Stimulated activated CD4-positive, alpha-beta T cell treated with anti-CD3 and anti-CD28 coated beads, Interleukin-2, amount 100 ng/mL, for 4 hours (primary cell): ENCODE results near the gene DUSP10.

ENCODE experiments used
- DNase-seq: peaks from one replicate; pipeline ENCODE4 v3.0.0-alpha.2; 2020; ENCODE audit warnings: low read depth

Gene DUSP10

DNA sequence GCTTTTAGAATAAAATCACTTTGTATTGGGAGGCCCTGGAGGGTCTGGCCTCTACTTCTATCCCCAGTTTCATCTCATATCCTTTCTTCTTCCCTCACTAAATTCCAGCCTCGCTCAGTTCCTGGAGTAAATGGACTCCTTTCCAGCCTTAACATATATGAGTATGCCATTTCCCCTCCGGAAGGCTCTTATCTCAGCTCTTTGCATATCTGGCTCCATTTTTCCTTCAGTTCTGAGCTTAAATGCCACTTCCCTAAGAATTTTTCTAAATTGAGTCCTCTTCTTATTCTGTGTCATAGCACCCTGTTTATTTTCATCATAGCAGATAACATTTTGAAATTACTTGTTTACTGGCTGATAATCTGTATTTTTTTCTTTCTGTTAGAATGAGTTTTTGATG lies 20.2 kb upstream of the DUSP10 start:
- no peak for DNase-seq

DNA sequence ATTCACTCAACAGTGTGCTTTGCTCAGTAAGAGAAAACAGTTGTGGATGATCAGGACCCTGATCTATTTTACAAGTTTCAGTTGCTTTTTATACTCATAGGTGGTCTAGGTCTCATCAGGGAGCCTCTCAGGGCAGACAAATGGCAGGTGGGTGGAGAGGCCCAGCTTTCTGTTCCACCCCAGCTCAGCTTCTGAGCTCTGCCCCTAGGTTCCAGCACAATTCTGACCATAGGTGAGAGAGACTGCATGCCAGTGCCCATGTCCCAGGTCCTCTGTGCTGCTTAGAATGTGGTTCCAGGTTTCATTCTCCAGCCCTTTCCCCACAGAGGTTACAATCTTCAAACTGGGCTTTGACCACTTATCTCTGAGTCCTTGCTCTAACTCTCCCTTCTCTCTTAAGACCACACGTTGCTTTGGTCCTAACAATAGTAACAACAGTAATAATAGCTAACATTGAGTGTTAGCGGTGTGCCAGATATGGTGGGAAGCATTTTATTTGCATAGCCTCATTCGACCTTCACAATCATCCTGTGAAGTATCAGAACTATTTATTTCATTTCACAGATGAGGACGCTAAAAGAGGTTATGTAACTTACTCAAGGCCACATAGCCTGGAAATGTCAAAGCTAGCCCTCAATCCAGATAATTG lies 19.6 kb upstream of the DUSP10 start:
- no peak for DNase-seq

DNA sequence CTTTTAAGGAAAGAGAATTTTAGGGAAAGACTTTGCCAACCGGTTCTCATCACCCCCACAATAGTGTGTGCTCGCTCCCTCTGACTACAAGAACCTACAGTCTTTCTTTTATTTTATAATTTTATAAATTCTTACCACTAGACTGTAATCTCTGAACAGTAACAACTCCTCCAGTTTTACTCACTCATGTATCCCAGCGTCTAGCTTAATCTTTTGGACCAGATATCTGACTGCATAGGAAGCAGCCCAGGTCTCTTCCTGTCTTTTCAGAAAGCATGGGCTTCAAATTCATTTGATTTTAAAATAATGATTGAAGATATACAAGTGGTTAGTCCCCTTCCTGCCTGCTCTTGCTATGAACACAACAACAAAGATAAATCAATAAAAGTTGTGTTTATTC lies 19.0 kb upstream of the DUSP10 start:
- no peak for DNase-seq

DNA sequence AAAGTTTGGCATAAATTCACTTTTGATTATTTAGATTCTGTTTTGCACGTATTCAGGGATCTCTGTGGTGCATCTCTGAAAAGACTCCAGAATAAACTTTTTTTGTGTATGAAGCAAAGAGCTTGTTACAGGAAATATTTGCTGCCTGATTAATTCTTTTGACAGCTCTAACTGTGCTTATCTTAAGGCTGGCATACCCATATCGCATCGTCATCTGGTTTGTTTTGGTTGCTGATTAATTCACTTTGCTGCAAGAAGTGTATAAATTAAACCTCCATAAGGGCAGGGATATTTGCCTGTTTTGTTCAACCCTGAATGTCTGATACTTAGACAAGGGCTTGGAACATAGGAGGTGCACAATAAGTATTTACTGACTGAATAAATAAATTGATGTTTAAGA lies 17.5 kb upstream of the DUSP10 start:
- DNase-seq: no peak

DNA sequence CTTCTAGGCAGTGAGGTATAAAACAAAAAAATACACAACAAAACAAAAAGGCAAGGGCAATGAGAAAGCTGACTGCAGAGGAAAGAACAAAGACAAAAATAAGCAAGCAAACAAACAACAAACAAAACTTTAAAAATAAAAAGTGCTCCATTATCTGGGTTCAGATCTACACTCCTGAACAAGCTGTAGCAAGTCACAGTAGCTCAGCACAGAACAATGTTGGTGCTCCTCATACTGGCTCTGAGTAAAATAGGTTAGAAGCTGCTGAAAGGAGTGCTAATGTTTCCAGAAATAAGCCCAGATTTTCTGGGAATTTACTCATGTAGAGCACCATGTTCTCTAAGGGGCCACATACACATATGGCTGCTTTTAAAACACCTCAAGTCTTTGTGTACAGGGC lies 16.6 kb upstream of the DUSP10 start:
- no peak for DNase-seq

DNA sequence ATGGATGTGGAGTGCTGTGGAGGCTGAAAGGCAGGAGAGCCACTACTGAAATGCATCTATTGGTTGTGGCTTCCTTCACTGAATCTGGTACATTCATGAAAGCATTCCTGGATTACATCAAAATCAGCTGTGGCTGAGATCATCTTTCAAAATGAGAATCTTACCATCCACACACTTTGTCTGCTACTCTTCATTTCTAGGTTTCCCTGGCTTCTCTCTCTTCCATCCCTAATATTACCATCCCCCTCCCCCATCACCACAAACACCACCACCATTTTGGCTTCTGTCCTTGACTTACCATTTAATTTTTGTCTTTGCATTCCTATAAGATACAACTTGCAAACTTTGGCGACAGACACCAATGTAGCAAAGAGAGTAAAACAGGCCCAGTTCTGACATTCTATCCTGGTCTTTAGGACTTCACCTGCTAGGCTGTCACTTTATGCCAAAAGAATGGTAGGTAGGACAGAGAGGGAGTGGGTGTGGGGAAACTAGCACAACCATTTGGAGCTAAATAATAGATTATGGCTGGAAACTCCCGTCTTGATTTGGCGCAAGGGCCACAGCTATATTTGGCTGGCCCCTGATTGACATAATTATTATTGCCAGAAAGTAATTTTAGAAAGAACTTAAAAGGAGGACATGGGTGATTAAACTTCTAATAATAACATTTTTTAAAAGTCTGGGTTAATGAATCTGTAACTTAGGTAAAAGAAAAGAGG lies 15.1 kb upstream of the DUSP10 start:
- DNase-seq: no peak

DNA sequence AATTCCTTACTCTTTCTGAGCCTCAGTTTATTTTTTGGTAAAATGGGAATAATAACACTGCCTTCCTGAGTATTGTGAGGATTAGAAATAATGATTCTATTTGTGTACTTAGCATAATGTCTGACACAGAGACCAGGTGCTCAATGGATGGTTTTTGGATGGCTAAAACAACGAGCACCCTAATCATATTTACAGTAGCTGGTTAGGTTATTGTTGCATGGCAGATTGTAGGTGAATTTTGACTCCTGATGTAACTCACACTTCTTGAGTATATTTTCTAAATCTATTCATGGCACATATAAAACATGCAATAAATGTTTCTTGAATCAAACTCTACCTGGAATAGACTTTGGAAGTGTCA lies 11.9 kb upstream of the DUSP10 start:
- no peak for DNase-seq

DNA sequence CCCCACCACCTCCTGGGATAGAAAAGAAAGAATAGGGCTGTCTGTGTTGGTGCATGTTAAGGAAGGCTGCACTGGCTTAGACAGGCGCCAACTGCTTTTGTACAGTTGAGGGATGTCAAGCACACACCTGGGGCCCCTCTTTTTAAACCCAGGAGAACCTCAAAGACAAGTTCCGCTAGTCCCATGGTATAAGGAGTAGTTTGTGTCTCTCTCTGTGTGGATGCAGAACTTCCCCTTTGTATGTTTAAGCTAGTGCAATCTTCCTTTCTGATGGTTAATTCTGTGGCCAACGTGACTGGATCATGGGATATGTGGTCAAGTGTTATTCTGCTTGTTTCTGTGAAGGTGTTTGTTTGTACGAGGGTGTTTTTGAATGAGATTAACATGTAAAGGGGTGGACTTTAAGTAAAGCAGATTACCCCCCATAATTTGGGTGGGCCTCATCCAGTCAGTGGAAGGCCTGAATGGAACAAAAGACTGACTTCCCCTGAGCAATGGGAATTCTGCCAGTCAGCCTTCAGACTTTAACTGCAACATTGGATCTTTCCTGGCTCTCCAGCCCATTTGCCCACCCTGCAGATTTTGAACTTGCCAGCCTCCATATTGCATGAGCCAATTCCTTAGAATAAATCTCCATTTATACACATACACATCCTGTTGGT lies 9.5 kb upstream of the DUSP10 start:
- DNase-seq: no peak

DNA sequence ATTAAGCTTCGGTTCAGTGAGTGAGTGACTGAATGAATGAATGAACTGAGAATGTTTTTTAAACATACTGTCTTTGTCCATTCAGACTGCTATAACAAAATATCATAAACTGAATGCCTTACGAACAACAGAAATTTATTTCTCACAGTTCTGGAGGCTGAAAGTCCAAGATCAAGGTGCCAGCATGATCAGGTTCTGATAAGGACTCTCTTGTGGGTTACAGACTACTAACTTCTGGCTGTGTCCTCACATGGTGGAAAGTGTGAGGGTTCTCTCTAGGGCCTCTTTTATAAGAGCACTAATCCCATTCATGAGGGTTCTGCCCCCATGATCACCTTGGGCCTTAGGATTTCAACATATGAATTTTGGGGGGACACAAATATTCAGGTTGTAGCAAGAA lies 7.1 kb upstream of the DUSP10 start:
- no peak for DNase-seq

DNA sequence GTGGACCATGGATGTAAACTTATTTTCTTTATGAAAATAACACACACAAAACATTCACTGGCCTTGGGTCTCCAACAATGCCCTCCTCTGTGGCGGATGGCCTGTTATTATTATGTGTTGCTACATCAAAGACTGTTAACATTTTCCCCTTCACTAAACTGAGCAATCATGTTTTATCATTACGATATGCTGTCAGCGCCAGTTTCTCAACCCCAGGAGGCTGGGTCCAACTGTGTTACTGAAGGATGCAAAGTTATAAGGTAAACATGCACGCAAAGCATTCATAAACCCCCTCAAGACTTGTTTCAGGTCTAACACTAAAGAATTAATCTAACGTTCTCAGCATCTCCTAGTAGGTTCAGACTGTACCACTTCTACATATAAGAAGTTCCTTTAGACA lies 6.0 kb upstream of the DUSP10 start:
- DNase-seq: no peak

DNA sequence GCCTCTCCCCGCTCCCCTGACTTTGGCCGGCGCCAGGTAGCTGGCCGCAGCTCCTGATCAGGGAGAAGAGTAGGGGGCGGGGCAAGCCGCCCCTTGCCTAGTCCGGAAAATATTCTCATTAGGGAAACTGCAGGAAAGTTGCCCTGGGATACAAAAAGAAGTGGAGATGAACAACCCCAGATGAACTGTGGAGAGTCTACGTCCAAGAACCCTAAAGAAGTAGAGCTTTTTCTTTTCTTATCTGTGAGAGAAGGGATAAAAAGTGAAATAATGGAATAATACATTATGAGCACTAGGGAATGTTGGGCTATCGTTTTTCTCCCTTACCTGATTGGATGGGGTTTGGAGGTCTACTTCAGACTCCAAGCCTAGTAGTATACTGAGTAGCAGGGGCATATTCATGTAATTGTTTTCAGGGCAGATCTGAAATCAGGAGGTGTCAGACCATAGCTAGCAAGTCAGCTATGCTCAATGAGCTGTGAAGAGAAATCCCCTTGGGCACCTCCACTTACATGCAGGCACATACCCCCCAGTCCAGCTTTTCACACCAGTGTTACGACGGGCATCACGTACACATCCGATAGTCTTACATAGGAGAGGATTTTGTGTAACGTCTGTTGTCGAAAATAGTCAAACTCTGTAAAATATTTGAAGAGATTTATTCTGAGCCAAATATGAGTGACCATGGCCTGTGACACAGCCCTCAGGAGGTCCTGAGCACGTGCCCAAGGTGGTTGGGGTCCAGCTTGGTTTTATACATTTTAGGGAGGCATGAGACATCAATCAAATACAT lies 1.7 kb upstream of the DUSP10 start:
- no peak for DNase-seq

DNA sequence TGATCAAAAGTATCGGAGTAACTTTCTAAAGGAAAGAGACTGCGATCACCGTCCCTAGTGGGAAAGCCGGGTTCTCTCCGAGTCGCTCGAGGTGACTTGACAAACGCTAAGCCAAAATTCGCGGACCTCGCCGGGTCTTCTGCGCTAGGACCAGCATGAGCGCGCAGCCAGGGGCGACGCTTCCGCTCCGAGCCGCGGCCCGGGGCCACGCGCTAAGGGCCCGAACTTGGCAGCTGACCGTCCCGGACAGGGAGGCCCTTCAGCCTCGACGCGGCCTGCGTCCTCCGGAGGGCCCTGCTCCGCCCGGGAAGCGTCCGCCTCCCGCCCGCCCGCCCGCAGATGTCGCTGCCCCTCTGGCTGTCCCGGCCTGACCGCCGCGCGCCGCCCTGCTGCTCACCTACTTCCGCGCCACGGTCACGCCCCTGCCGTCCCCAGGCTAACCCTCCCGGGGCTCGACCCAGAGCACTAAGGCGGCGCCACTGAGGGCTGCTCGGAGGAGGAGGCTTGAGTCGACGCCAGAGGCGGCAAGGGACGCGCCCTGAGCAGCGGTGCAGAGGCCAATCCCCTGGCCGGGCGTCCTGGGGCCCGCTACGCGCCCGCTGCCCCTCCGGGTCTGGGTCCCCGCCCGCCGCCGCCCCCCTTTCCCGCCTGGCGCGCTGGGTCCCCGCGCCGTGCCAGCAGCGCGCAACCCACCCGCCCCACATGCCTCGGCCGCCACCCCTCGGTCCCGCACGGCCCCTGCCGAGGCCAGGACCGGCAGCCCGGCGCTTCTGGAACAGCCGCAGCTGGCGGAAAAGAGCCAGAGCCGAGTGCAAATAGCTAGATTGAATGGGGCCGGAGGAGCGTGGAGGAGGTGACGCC lies 896 bp upstream of the DUSP10 start:
- DNase-seq: peak; percentile 55

DNA sequence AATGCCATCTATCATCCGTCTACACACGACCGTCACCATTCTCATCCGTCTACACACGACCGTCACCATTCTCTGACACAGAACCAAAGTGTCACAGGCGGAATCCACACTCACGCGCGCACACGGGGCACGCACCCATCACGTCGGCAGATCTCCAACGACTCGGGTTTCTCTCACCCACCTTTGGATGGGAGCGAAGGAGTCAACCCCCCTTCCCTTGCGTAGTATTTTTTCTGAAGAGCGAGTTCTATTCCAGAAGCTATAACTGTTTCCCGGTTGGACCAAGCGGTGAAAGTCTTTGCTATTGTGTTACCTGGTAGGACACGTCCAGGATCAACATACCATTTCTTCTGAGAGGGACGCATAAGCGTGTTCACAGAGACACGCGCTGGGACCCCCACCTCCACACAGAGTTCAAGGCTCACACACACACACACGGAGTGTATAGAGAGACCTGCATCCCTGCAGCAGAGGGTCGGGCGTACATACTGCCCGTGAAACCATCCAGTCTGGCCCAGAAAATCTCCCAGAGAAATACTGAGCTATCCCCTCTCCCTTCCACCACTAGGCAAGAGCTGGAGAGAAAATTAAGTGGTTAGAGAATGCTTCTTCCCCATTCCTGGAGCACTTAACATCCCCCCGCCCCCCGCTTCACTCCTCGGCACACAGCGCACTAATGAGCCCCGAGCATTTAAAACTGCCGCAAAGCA lies 741 bp downstream of the DUSP10 start:
- no peak for DNase-seq

DNA sequence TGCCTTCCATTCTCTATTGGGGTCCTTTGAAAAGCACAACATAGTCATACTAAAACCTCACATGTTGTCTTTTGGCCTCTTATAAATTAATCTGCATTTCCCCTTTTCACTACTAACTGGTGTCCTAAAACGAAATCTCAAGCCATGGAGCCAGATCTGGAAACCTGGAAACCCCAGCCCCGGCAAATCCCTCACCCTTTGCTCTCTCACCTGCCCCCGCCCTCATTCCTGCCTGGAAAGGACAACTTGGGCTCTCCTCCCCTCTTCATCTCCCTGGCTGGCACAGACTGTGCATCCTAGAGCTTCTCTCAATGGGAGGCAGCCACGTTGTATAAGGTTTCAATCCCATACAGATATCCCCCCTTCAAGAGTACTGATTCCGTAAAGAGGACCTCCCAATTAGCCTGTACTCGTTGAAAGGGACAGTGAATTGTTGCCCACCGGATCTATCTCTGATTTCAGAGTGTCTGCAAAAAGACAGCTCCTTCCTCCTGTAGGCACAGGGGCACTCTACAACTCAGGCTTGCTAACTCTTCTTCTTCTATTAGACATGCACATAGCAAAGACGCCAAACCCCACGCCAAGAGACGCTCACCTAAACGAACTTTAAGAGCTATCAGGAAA lies 1.4 kb downstream of the DUSP10 start:
- DNase-seq: no peak

DNA sequence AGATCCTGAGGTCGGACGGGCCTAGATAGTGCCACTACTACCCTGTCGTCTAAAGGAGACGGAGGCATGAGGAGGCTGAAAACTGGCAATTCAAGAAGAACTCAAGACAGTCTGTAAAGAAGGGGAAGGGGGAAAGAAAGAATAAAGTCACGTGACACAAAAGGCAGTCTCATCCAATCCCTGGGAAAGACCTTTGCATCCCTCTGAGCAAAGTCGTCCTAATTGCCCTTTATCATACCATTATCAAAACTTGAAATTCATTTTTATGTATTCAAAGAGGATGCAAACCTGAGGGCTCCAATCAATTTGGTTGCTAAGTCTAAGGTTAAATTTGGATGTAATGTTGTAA lies 2.2 kb downstream of the DUSP10 start:
- no peak for DNase-seq

DNA sequence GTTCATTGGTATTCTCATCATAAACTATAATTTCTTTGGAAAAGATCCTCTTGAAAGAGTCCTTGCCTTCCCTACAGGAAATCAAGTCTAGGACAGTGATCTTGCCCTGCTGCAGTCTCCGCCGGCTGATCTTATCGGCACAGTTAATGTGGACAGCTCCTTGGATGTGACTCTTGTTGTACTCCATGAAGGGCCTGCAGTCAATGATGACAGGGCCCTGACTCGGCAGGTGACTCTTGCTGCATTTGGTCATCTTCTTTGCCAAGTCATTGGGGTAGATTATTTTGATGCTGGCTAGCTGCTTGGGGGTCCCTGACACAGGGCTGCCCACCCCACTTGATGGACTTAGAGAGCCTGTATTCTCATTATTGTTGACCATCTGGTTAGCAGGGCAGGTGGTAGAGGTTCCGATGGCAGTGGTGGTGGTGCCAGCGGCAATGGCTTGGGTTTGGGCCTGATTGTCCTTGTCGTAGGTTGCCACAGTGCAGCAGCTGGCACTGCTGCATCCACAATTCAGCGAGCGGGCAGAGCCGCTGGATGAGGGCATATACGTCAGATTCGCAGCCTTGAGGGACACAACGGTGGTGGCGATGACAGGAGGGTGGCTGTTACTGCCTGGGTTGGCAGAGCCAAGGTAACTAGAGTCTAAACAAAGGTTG lies 2.7 kb downstream of the DUSP10 start:
- DNase-seq: no peak

DNA sequence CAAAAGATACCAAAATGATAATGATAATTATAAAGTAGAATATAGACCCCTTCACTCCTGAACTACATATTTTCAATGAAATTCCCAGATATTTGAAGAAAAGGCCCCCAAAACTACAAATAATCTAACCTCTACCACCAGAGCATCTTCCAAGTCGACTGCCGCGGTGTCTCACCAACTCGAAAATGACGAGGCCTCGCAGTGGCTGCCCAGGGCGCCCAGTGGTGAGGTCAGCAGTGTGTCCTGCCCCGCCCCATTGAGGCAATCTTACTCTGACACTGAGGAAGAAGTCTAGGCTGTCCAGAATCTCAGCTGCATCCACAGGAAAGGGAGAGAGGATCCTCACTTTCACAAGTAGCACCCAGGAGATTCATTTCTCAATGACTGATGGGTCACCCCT lies 5.2 kb downstream of the DUSP10 start:
- no peak for DNase-seq

DNA sequence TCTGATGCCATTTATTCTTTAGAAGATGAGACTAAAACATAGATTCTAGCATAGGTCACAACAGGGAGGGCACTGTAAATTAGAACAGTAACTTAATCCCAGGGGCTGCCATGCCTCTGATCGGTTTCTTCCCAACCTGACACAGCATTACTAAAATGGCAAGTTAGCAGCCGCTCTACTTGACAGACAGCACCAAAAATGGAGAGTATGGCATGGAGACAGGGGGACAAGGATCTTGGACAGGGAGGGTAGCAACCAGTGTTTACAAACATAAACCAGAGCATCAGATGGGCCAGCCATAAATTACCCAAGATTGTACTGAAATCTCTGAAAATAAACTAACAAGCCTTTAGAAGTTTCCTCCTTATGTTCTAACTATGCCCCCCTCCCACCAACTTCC lies 5.9 kb downstream of the DUSP10 start:
- DNase-seq: no peak

DNA sequence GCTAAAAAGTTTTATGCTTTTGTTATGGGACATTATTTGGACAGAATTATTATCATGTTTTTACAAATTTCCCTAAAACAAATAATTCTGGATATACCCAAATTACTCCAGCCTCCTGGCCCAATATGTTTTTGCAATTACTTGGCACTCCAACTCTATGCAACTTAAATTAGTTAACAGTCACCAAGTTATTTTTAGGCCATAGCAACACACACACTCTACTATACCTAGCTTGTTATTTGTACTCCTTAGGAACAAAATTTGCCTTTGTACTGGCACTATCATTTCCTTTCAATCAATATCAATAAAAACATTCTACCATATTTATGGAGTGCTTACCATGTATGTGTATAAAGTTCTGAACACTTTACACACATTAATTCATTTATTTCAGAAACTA lies 7.7 kb downstream of the DUSP10 start:
- no peak for DNase-seq

DNA sequence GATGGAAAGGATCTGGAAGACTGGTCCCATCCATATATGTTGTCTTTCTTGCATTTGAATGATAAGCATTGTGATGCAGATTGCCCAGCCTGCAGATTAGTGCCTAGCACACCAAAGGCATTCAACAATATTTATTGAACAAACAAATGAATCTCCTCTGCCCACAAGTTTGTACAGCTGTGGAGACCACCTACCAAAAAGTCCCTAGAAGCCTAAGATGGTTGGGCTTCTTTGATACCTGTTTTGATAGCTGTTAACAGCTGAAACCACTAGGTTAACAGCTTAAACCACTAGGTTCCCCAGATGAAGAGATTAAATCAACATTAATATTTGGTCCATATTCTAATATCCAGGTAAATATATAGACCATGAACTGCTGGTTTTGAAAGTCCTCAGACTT lies 9.8 kb downstream of the DUSP10 start:
- no peak for DNase-seq
